Thoracic aorta (tissue), 2 donors: ENCODE data around the gene ARTN. TPM values are rescaled to one million over a fixed set of nuclear protein-coding genes. Genes with fewer than 3 reads are reported as not detected.

Experiments
- ATAC-seq: fragments of 150-250 bp; one replicate; pipeline ENCODE4 v1.8.0; 2017; ENCODE audit warnings: low read depth; ENCODE audit not compliant: insufficient number of reproducible peaks, low FRiP score
- DNase-seq: peaks from one replicate; pipeline ENCODE4 v3.0.0-alpha.2; 2020; ENCODE audit warnings: low spot score
- H3K27ac ChIP-seq, 2 donors: fragments of 200-600 bp; sonication (generic); 1 replicate in 1 of 2; 2 replicates in 1 of 2; pipeline ENCODE4 v1.5.1; 2016; ENCODE audit warnings: mild to moderate bottlenecking in 2 of 2, moderate library complexity in 2 of 2
- H3K27me3 ChIP-seq: fragments of 200-600 bp; sonication (generic); replicated peaks from 2 replicates; pipeline ENCODE4 v1.6.0; 2016; ENCODE audit warnings: mild to moderate bottlenecking; ENCODE audit not compliant: insufficient read depth
- H3K36me3 ChIP-seq: fragments of 200-600 bp; sonication (generic); one replicate; pipeline ENCODE4 v1.5.1; 2016
- H3K4me1 ChIP-seq, 2 donors: fragments of 200-600 bp; sonication (generic); 1 replicate in 1 of 2; 2 replicates in 1 of 2; pipeline versions ENCODE4 v1.5.1 to v1.6.0; 2016; ENCODE audit warnings: low read depth in 2 of 2, mild to moderate bottlenecking in 1 of 2; ENCODE audit not compliant: control insufficient read depth in 1 of 2
- H3K4me3 ChIP-seq: fragments of 200-600 bp; sonication (generic); 2 replicates; pipeline ENCODE4 v1.5.1; 2016; ENCODE audit warnings: mild to moderate bottlenecking
- H3K9me3 ChIP-seq: fragments of 200-600 bp; sonication (generic); 2 replicates; pipeline ENCODE4 v1.5.1; 2016
- CTCF ChIP-seq: fragments of 200-600 bp; sonication (generic); IDR thresholded peaks from one replicate; pipeline ENCODE4 v1.5.1; 2019; ENCODE audit warnings: antibody characterized with exemption
- total RNA-seq, 2 donors: library from RNA; depleted of rRNA; stranded (reverse); fragments of >200 nt; gene quantifications; one replicate each; pipeline versions ENCODE4 v1.1.0 to v1.2.3, GENCODE V29; 2016

Gene ARTN
- total RNA-seq, 2 donors from 2014 or later = 3.8 to 6.1 TPM

- TF ChIP-seq CTCF = no peak
- Histone ChIP-seq H3K27me3 (no peaks in the 10 kb centered on the region), H3K4me1 (peaks cover 15 to 20% of the 10 kb centered on the region in 2 donors), H3K4me3 (no peak overlapping the region), H3K9me3 (no peaks in the 10 kb centered on the region), H3K27ac (no peak overlapping the region), H3K36me3 (no peaks in the 10 kb centered on the region)
- no peak for ATAC-seq
- no peak for DNase-seq
These were observed 3.7 kb downstream of the ARTN start for GRCh38 chr1:43937179-43937865.

GRCh38 chr1:43938383-43938782, 4.8 kb downstream of the ARTN start:
- no peaks in the 10 kb centered on the region for H3K36me3 ChIP-seq
- no peak overlapping the region for H3K27ac ChIP-seq
- H3K9me3 ChIP-seq = no peaks in the 10 kb centered on the region
- no peak for TF ChIP-seq CTCF
- DNase-seq (no peak), ATAC-seq (no peak)
- H3K4me3 ChIP-seq = no peak overlapping the region
- peaks cover 9 to 13% of the 10 kb centered on the region in 2 donors for H3K4me1 ChIP-seq
- H3K27me3 ChIP-seq = no peaks in the 10 kb centered on the region

- no peak for ATAC-seq
- TF ChIP-seq CTCF = no peak
- no peak overlapping the region for H3K27ac ChIP-seq
- no peaks in the 10 kb centered on the region for H3K27me3 ChIP-seq
- no peaks in the 10 kb centered on the region for H3K36me3 ChIP-seq
- H3K4me1 ChIP-seq = peaks cover 4 to 6% of the 10 kb centered on the region in 2 donors
- H3K4me3 ChIP-seq = no peak overlapping the region
- no peaks in the 10 kb centered on the region for H3K9me3 ChIP-seq
- no peak for DNase-seq
These were observed 5.4 kb downstream of the ARTN start for GRCh38 chr1:43938892-43939587.

GRCh38 chr1:43942411-43942810, 8.8 kb downstream of the ARTN start:
- H3K9me3 ChIP-seq = no peaks in the 10 kb centered on the region
- no peaks in the 10 kb centered on the region for H3K36me3 ChIP-seq
- H3K4me1 ChIP-seq = peaks cover 9 to 22% of the 10 kb centered on the region in 2 donors
- H3K27me3 ChIP-seq = no peaks in the 10 kb centered on the region
- TF ChIP-seq CTCF = no peak
- ATAC-seq = no peak
- no peak for DNase-seq
- no peak overlapping the region for H3K4me3 ChIP-seq
- H3K27ac ChIP-seq = no peak overlapping the region

GRCh38 chr1:43944860-43945259, 11.3 kb downstream of the ARTN start:
- H3K36me3 ChIP-seq = peaks cover 3% of the 10 kb centered on the region
- H3K4me1 ChIP-seq = peaks cover 21 to 39% of the 10 kb centered on the region in 2 donors
- DNase-seq = no peak
- H3K4me3 ChIP-seq = no peak overlapping the region
- H3K9me3 ChIP-seq = no peaks in the 10 kb centered on the region
- no peaks in the 10 kb centered on the region for H3K27me3 ChIP-seq
- TF ChIP-seq CTCF = no peak
- H3K27ac ChIP-seq = no peak overlapping the region
- no peak for ATAC-seq
